GM20431 (cell line): Measurements from ENCODE around the gene BEND7.

Experiments used
- in situ Hi-C: fragments of 300-500 bp; cut with MseI, MboI; formaldehyde crosslinking; loops from one replicate; pipeline ENCODE4 v1.15.0; 2020; ENCODE audit warnings: low sequenced_read_pairs; ENCODE audit not compliant: unreplicated experiment

BEND7 gene

GRCh38 chr10:13489035-13489599 lies 39.7 kb downstream of the BEND7 start:
- in situ Hi-C loops, result no loop called here

GRCh38 chr10:13485623-13486022 lies 43.2 kb downstream of the BEND7 start:
- in situ Hi-C loops, result no loop called here

- in situ Hi-C loops, result no loop called here
These were observed 44.9 kb downstream of the BEND7 start for GRCh38 chr10:13483951-13484350.

GRCh38 chr10:13483073-13483472 lies 45.7 kb downstream of the BEND7 start:
- in situ Hi-C loops, result no loop called here

GRCh38 chr10:13481690-13482089 lies 47.1 kb downstream of the BEND7 start:
- in situ Hi-C loops, result no loop called here

- in situ Hi-C loops, result no loop called here
These were observed 53.7 kb downstream of the BEND7 start for GRCh38 chr10:13475124-13475523.

GRCh38 chr10:13473986-13474385 lies 54.8 kb downstream of the BEND7 start:
- in situ Hi-C loops, result no loop called here

GRCh38 chr10:13472359-13472758 lies 56.5 kb downstream of the BEND7 start:
- in situ Hi-C loops, result no loop called here

GRCh38 chr10:13470270-13470669 lies 58.5 kb downstream of the BEND7 start:
- in situ Hi-C loops, result no loop called here

GRCh38 chr10:13462551-13462950 lies 66.3 kb downstream of the BEND7 start:
- in situ Hi-C loops, result no loop called here

- in situ Hi-C loops, result no loop called here
These were observed 70.2 kb downstream of the BEND7 start for GRCh38 chr10:13458687-13459012.

GRCh38 chr10:13457958-13458686 lies 70.7 kb downstream of the BEND7 start:
- in situ Hi-C loops, result no loop called here

GRCh38 chr10:13453896-13454295 lies 74.9 kb downstream of the BEND7 start:
- in situ Hi-C loops, result no loop called here

- in situ Hi-C loops, result no loop called here
These were observed 78.7 kb downstream of the BEND7 start for GRCh38 chr10:13450069-13450468.

- in situ Hi-C loops, result no loop called here
These were observed 79.5 kb downstream of the BEND7 start for GRCh38 chr10:13449296-13449695.

- in situ Hi-C loops, result no loop called here
These were observed 80.6 kb downstream of the BEND7 start for GRCh38 chr10:13448216-13448615.

- in situ Hi-C loops, result no loop called here
These were observed 83.0 kb downstream of the BEND7 start for GRCh38 chr10:13445656-13446400.

GRCh38 chr10:13441476-13441875 lies 87.3 kb downstream of the BEND7 start:
- in situ Hi-C loops, result no loop called here

- in situ Hi-C loops, result no loop called here
These were observed 88.4 kb downstream of the BEND7 start for GRCh38 chr10:13440185-13441061.

- in situ Hi-C loops, result no loop called here
These were observed 89.3 kb downstream of the BEND7 start for GRCh38 chr10:13439313-13440184.
